Measurements from ENCODE around the gene OR51A7. TPM values are rescaled to one million over a fixed set of nuclear protein-coding genes. Genes with fewer than 3 reads are reported as not detected.
"Not testable (repeated sequence)": the region's sequence is repeated elsewhere in the genome, so short reads cannot be mapped to it uniquely, and the experiment has no call there.

Gene OR51A7
- total RNA-seq, result not detected

GRCh38 chr11:4903484-4903883 is at the start of gene OR51A7:
Gene OR51A7, plus strand, starts transcription at chr11:4903783. Its CDS starts 3,587 bp downstream, at chr11:4907370.
- no peak for DNase-seq

DNA sequence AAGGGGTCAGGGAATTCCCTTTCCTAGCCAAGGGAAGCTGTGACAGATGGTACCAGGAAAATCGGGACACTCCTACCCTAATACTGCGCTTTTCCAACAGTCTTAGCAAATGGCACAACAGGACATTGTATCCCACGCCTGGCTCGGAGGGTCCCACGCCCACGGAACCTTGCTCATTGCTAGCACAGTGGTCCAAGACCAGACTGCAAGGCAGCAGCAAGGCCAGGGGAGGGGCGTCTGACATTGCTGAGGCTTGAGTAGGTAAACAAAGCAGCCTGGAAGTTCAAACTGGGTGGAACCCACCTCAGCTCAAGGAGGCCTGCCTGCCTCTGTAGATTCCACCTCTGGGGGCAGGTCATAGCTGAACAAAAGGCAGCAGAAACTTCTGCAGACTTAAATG is 49.3 kb upstream of the OR51A7 start:
- DNase-seq, result not testable (repeated sequence)

DNA sequence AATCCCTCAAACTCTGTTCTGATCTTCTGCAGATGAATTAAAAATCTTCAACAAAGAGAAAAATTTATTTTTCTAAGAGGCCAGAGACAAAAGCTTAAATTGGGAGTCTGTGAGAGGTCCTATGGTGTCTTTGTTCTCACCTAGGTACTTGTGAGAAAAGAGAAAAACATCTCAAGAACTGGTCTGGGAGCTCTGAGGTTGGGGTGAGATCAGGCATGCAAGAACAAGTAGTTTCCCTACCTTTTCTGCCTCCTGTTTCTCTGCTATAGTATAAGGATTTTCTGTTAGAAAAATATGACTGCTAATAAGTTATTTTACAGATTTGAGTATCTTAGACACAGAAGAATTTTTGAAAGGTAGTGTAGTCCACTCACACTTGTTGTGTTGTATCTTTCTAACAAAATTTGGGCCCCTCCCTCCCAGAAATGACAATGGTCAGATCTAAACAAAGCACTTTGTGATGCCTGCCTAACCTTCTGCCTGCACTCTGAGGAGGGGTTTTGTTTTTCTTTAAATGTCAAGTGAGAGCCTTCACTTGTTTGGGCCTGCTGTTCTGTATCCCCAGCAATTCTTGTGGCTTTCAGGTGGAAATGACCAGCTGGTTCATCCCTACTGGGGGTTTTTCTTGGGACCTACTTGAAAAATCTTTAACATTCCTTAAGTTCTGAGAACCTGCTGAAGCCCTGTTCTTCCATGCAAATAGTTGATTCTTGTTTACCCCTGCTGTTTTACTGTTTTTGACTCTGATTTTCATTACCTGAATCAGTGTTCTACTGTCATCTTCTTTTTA is 40.9 kb upstream of the OR51A7 start:
- DNase-seq, result no peak

DNA sequence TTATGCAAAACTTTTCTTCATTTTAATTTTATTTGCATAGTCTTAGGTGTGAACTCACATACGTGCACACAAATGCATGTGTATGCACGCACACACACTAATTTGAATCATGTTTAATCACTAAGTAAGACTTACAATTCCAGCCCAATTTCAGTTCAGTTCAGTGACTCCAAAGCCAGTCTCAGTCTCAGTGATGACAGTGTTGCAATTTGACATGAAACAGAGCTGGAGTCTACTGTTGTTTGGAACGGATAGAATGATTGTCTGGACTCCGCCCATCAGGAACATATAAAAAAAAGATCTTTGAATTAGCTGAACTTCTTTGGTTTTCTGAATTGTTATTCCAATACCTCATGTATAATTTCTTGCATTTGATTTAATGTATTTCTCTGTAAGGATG is 39.7 kb upstream of the OR51A7 start:
- no peak for DNase-seq

DNA sequence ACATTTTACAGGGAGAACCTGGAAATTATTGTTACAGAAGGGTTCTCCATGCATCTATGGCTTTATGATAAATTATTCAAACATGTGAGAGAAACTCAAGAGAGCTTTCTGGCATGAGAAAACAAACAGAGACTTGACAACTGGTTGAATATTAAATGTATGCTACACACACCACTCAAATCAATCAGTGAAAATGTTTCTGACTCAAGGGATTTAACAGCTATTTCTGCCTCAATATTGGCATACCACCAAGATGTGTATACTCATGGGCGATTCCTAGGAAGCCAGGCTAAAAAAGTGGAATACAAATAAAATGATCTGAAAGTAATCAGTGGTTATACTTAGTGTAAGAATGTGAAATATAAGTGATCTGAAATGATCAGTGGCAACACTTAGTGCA is 37.7 kb upstream of the OR51A7 start:
- DNase-seq, result no peak

- no peak for DNase-seq
Observed at GRCh38 chr11:4881188-4881587, 22.4 kb upstream of the OR51A7 start.

- DNase-seq, result no peak
Observed at GRCh38 chr11:4881860-4882500, 21.6 kb upstream of the OR51A7 start, which contains the start of gene OR51T1. Gene OR51T1, plus strand, starts transcription at chr11:4881900. Its CDS starts 0 bp downstream, at chr11:4881900.

GRCh38 chr11:4882543-4882942 is 21.0 kb upstream of the OR51A7 start:
- no peak for DNase-seq

DNA sequence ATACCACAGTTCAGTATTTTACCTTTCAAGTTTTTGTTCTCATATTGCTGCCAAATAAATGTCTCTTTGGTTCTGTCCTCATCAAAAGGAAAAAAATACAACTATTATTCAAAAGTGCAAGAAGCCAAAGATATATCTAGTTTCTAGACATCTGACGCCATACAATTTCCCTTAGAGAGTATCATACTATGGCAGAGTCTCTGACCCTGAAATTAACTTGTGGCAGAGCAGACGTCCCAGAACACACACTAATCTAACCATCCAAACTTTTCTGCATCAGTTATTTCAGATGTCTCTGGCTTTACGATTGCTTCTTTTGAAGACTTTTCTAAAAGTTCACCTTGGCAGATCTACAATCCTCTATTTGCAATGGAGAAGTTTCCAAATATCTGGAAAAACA is 19.2 kb upstream of the OR51A7 start:
- DNase-seq, result no peak

DNA sequence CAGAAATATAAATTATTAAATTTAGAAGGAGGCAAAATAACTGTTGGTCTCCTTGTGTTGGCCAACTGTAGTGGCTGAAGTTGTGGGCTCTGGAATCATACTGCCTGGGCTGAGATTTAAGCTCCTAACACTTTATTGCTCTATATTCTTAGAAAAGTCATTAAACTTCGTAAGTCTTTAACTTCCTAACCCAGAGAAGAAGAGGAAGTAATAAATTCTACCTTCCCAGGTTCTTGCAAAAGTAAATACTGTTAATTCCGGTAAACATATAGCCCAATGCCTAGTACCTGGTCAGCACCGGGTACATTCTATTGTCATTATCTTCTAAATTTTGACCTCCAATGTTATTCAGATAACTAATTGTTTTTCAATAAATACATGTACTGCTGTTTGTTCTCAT is 17.4 kb upstream of the OR51A7 start:
- DNase-seq, result no peak

DNA sequence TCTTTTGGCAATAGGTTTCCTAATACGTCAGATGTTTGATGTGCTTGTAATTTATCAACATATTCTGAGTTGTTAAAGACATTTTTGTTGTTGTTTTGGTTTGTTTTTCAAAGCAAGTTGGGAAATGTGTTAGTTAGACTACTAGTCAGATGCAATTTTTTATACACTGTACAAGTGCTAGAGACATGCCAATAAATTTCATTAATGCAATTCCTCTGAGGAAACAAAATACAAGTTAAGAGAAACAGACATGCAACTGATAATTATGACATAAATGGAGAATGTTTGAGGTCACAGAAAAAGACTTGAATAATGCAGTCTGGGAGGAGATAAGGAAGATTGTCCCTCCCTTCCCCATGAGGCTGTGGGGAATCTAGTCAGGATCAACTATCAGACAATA is 16.0 kb upstream of the OR51A7 start:
- DNase-seq, result no peak

DNA sequence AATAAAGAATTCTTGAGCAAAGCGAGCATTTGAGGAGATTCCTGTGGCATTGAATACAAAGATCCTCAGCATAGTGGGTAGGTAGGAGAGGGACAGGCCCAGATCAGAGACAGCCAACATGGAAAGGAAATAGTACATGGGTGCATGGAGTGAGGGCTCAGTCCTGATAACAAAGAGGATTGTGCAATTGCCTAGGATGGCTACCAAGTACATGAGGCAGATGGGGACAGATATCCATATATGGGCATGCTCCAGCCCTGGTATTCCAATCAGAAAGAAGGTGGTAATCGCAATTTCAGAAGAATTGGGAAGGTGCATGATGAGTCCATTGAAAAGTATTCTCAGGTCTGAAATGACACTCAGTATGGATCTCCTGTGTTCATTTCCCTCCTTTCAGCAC is 13.3 kb upstream of the OR51A7 start:
- DNase-seq, result no peak

DNA sequence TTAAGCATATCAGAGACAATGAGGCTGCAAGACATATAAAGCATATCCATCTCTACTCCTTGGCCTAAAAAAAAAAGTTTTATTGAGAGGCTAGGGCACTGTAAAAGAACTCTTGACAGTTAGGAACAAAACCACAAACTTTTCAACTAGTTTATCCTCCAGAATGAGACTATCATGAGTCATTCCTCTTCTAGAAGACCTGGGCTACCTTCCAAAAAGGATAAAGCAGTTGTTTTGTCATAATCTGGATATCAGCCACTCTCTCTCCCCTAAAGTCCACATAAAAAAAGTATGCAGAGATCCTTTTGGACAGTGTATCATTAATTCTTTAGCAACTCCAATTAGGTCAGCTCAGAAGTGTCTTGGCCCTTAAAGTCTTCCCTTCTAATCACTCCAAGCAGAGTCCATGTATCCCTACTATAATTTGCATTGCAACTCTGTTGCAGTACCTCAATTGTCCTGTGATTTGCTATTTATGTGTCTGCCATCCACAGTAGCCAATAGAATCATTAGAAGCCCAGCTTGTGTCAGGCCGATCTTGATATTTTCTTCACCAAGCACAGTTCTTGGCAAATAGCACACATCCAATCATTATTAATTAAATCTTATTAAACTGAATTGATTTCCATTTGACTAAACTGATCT is 11.5 kb upstream of the OR51A7 start:
- no peak for DNase-seq

GRCh38 chr11:4916581-4916980 is 13.0 kb downstream of the OR51A7 start:
- DNase-seq, result no peak

DNA sequence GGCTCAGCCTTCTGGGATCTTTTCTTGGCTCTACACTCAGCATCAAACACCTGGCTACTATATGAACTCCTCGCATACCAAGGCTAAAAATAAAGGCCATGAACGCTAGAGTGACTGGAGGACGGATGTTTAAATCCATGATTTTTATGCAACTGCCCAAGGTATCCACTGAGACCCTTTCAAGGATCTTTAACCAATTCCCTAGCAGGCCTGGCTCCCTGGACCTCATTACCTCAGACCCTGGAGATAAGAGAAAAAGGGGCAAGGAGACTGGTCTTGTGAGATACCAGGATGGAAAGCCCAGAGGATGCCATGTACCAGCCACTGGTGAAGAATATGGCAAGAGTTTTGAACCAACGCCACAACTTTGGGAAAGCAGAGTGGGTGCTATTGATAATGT is 15.7 kb downstream of the OR51A7 start, which contains the start of gene OR51G2:
Gene OR51G2, minus strand, starts transcription at position 101 of the 400 bp plus-strand sequence. CDS start 3,687 bp downstream, outside the sequence.
- DNase-seq, result no peak

DNA sequence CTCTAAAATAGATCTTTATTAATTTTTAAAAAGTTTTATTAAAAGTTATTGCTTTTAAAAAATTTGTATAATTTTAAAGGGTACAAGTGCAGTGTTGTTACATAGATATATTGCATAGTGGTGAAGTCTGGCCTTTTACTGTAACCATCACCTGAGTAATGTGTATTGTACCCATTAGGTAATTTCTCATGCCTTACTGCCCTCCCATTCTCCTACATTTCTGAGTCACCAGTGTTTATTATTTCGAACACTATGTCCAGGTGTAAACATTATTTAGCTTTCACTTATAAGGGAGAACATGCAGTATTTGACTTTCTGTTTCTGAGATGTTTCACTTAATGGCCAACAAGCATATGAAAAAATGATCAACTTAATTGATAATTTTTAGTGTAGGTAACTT is 18.2 kb downstream of the OR51A7 start:
- no peak for DNase-seq

GRCh38 chr11:4922304-4922703 is 18.7 kb downstream of the OR51A7 start:
- DNase-seq, result no peak

DNA sequence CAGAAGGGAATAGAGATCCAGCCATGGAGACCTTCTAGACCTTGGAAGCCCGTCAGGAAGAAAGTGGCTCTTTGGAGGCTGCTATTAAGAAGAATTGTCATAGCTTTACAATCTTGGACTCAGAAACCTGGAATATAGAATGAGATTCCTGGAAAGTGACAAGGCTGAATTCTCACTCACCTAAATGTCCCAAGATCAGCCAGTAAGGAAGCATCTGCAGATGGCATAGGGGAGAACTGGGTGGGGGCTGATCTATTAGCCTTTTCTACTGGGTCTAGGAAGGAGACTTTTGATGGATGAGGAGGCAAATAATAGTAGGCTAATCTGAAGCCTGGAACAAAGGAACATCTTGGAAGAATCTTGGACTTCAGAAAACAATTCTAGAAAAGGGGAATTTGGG is 20.7 kb downstream of the OR51A7 start, which contains the start of gene OR51G1:
Gene OR51G1, minus strand, starts transcription at position 101 of the 400 bp plus-strand sequence. Its CDS starts 0 bp downstream, at position 101.
- no peak for DNase-seq

DNA sequence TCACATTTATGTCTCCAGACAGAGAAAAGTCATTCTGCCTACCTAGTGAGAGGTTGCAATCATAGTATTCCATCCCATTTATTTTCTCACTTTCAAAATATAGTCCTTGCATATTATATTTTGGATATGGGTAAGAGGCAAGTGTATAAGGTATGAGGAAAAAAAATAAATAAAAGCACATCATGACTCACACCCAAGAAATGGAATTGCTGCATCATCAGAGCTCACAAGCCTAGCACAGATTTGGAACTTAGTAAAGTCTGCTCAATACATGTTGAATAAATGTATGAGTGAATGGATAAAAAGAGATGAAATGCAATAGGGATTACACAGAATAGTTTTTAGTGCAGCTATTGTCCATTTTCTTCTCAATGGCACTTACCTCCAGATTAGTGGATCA is 23.0 kb downstream of the OR51A7 start:
- DNase-seq, result no peak

GRCh38 chr11:4932751-4933150 is 29.2 kb downstream of the OR51A7 start:
- DNase-seq, result no peak

DNA sequence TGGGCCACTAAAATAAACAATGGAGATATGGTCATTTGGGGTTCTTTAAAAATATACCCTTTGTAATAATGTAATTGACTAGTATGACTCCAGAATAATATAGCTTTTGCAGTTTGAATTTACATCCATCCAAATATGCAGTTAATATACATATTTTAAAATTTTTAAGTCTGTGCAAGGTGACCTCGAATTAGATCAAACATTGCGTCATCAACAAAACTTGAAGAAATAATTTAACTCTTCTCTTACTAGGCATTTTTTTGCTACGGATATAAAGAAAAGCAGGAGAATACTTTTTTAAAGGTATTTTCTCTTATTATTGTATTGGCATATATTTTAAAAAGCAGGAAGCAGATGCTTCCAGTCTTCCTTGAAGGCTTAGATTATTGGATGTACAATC is 33.2 kb downstream of the OR51A7 start:
- DNase-seq, result no peak

GRCh38 chr11:4947505-4947904 is 43.9 kb downstream of the OR51A7 start, which contains the start of gene OR51A4:
Gene OR51A4, minus strand, starts transcription at chr11:4947605. Its CDS starts 505 bp downstream, at chr11:4947100.
- no peak for DNase-seq

DNA sequence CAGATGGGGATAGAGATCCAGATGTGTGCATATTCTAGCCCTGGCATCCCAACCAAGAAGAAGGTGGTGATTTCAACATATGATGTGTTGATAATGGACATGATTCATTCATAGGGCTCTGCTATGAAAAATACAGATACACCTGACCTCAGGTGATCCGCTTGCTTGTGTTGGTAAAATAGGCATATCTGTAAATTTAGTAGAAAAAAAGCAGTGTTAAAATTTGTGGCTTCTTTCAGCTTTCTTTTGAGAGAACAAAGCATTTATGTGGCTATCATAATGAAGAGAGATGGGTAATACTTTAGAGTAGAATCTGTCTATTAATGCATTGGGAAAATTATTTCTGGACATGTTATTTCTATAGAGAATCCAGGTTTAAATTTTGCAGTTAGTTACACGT is 52.0 kb downstream of the OR51A7 start, which contains the start of gene OR51A2:
Gene OR51A2, minus strand, starts transcription at position 101 of the 400 bp plus-strand sequence. Its CDS starts 0 bp downstream, at position 101.
- not testable (repeated sequence) for DNase-seq
